H1 (cell line): ENCODE data around the gene DNAH8. TPM values are rescaled to one million over a fixed set of nuclear protein-coding genes. Genes with fewer than 3 reads are reported as not detected.

Experiments used
- ATF2 ChIP-seq: IDR thresholded peaks from 2 replicates; pipeline ENCODE4 v1.6.1; 2012; ENCODE audit warnings: low read length, inconsistent platforms
- MAX ChIP-seq: IDR thresholded peaks from 2 replicates; pipeline ENCODE4 v1.6.1; 2012; ENCODE audit warnings: inconsistent platforms
- NANOG ChIP-seq: IDR thresholded peaks from 2 replicates; pipeline ENCODE4 v1.6.1; 2011; ENCODE audit warnings: low read length, low read depth, mild to moderate bottlenecking, inconsistent platforms; ENCODE audit not compliant: insufficient read depth, poor library complexity, severe bottlenecking
- SP2 ChIP-seq: IDR thresholded peaks from 2 replicates; pipeline ENCODE4 v1.6.1; 2012; ENCODE audit warnings: mild to moderate bottlenecking, low read length, inconsistent platforms
- TCF12 ChIP-seq: IDR thresholded peaks from 2 replicates; pipeline ENCODE4 v1.6.1; 2011; ENCODE audit warnings: low read depth, mild to moderate bottlenecking, low read length
- polyA plus RNA-seq, 7 experiments: library from polyadenylated mRNA; depleted of rRNA in 3 of 7; stranded (reverse) in 5 of 7; unstranded in 2 of 7; fragments of >200 nt in 5 of 7; fragments of 200-250 nt in 2 of 7; gene quantifications; 1 replicate in 5 of 7; 2 replicates in 1 of 7; 4 replicates in 1 of 7; pipeline versions ENCODE4 v1.2.1 to v1.2.3, GENCODE V29; 2011 to 2013; ENCODE audit warnings: missing spikeins in 2 of 7, mixed read lengths in 2 of 7
- total RNA-seq: library from RNA; stranded (reverse); fragmentation: NEBNext Ultra II Directional; extraction: Animal tissue kit (Norgen Biotek cat#: 25700); gene quantifications from 2 replicates; pipeline ENCODE4 v1.2.1, GENCODE V29; 2021

Gene DNAH8
- total and polyA plus RNA-seq, 2 of the 8 experiments (the other 6 are each of a cell fraction or from before 2014, with no cell fraction given): under 0.01 TPM; not detected in 1

- no peak for TF ChIP-seq TCF12
- TF ChIP-seq ATF2: no peak
- TF ChIP-seq SP2: no peak
- TF ChIP-seq MAX: no peak
- no peak for TF ChIP-seq NANOG
- TF ChIP-seq, all 59 proteins: peak for 0
Measured at GRCh38 chr6:38701551-38701950, 13.6 kb upstream of the DNAH8 start (continued).
